ENCODE measurements around the gene INTS14.

GRCh38 chr15:65618560-65619109 is 7.7 kb upstream of the INTS14 start:
- TF ChIP-seq POLR2AphosphoS5 (IDR thresholded peaks at IDR 0.05; ENCODE audit: low read depth, low read length), result no peak
- no peak for TF ChIP-seq REST (IDR thresholded peaks at IDR 0.05; ENCODE audit: insufficient read depth in 1 of 2, low read depth in 2 of 2, low read length in 1 of 2)

All from Panc1 (cell line).